Mesothelial cell of epicardium (in vitro differentiated cells): ENCODE results near the gene RNF123. TPM values are rescaled to one million over a fixed set of nuclear protein-coding genes. Genes with fewer than 3 reads are reported as not detected.

Experiments used
- DNase-seq, 2 experiments: peaks; one replicate each; pipeline ENCODE4 v3.0.0; 2021; ENCODE audit warnings: low spot score in 2 of 2; ENCODE audit not compliant: unreplicated experiment in 2 of 2
- H3K27ac Mint-ChIP-seq: 2 replicates; pipeline ENCODE4 v1.8.0; 2021; ENCODE audit warnings: mixed read lengths
- H3K27me3 Mint-ChIP-seq: 2 replicates; pipeline ENCODE4 v1.8.0; 2021; ENCODE audit warnings: low read depth, mixed read lengths
- H3K36me3 Mint-ChIP-seq: 2 replicates; pipeline ENCODE4 v1.8.0; 2021; ENCODE audit warnings: mixed read lengths
- H3K4me1 Mint-ChIP-seq: 2 replicates; pipeline ENCODE4 v1.8.0; 2021; ENCODE audit warnings: mixed read lengths
- H3K4me3 Mint-ChIP-seq: 2 replicates; pipeline ENCODE4 v1.8.0; 2021; ENCODE audit warnings: mild to moderate bottlenecking, moderate library complexity, mixed read lengths
- H3K9me3 Mint-ChIP-seq: 2 replicates; pipeline ENCODE4 v1.8.0; 2021; ENCODE audit warnings: mixed read lengths
- CTCF ChIP-seq: fragments of 200-600 bp; sonication (generic); IDR thresholded peaks from one replicate; pipeline ENCODE4 v1.5.0; 2021; ENCODE audit warnings: antibody characterized with exemption; ENCODE audit not compliant: unreplicated experiment
- total RNA-seq: library from RNA; stranded (reverse); gene quantifications from 3 replicates; pipeline ENCODE4 v1.2.1, GENCODE V29; 2021

Gene RNF123
- total RNA-seq, 1 donor from 2014 or later = 59.2 TPM

GRCh38 chr3:49655731-49656285 lies 33.5 kb upstream of the RNF123 start:
- Mint-ChIP-seq H3K4me1 (no peaks in the 10 kb centered on the region), H3K36me3 (no peaks in the 10 kb centered on the region), H3K9me3 (no peaks in the 10 kb centered on the region), H3K27ac (no peak overlapping the region), H3K4me3 (no peak overlapping the region), H3K27me3 (peaks cover 3% of the 10 kb centered on the region)
- no peak for TF ChIP-seq CTCF
- no peak for DNase-seq

- no peak for TF ChIP-seq CTCF
- H3K4me3 Mint-ChIP-seq = no peak overlapping the region
- no peak for DNase-seq
- no peaks in the 10 kb centered on the region for H3K4me1 Mint-ChIP-seq
- no peaks in the 10 kb centered on the region for H3K9me3 Mint-ChIP-seq
- H3K36me3 Mint-ChIP-seq = no peaks in the 10 kb centered on the region
- no peak overlapping the region for H3K27ac Mint-ChIP-seq
- peaks cover 3% of the 10 kb centered on the region for H3K27me3 Mint-ChIP-seq
Observed at GRCh38 chr3:49656541-49657112, 32.7 kb upstream of the RNF123 start.

- no peak for DNase-seq
- no peaks in the 10 kb centered on the region for H3K4me1 Mint-ChIP-seq
- H3K36me3 Mint-ChIP-seq = no peaks in the 10 kb centered on the region
- H3K4me3 Mint-ChIP-seq = no peak overlapping the region
- no peak overlapping the region for H3K27ac Mint-ChIP-seq
- H3K27me3 Mint-ChIP-seq = peaks cover 3% of the 10 kb centered on the region
- no peaks in the 10 kb centered on the region for H3K9me3 Mint-ChIP-seq
- TF ChIP-seq CTCF = no peak
Observed at GRCh38 chr3:49657208-49657915, 32.0 kb upstream of the RNF123 start.

GRCh38 chr3:49658711-49659110 lies 30.6 kb upstream of the RNF123 start:
- Mint-ChIP-seq H3K4me1 (no peaks in the 10 kb centered on the region), H3K27me3 (peaks cover 3% of the 10 kb centered on the region), H3K9me3 (no peaks in the 10 kb centered on the region), H3K27ac (no peak overlapping the region), H3K36me3 (no peaks in the 10 kb centered on the region), H3K4me3 (no peak overlapping the region)
- no peak for TF ChIP-seq CTCF
- DNase-seq = no peak

- TF ChIP-seq CTCF = no peak
- Mint-ChIP-seq H3K27ac (no peak overlapping the region), H3K27me3 (peaks cover 3% of the 10 kb centered on the region), H3K4me1 (no peaks in the 10 kb centered on the region), H3K9me3 (no peaks in the 10 kb centered on the region), H3K36me3 (no peaks in the 10 kb centered on the region), H3K4me3 (no peak overlapping the region)
- no peak for DNase-seq
Observed at GRCh38 chr3:49659756-49660155, 29.6 kb upstream of the RNF123 start.
